ENCODE data around the gene KLHL25. TPM values are rescaled to one million over a fixed set of nuclear protein-coding genes. Genes with fewer than 3 reads are reported as not detected.
"Not testable (repeated sequence)": the region's sequence is repeated elsewhere in the genome, so short reads cannot be mapped to it uniquely, and the experiment has no call there.

The KLHL25 gene
- total RNA-seq, 1 experiment from 2014 or later = 4.6 TPM

DNA sequence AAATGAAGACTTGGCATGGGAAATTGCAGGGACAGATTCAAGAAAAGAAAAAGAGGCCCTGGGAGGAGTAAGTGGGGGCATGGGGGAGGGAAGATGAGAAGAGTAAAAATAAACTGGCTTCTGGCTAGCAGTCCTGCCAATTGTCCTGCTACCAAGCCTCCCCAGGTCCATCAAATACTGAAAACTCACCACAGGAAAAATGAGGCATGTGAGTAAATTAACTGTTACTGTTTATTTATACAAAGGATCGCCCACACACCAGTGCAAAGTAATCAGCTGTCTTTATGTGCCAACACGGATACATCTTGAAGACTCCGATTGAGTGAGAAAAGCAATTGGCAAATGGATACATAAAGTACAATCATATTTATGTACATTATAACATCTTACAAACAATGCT, 10.7 kb upstream of the KLHL25 start:
- no peak for DNase-seq (ENCODE audit: low read depth)

DNA sequence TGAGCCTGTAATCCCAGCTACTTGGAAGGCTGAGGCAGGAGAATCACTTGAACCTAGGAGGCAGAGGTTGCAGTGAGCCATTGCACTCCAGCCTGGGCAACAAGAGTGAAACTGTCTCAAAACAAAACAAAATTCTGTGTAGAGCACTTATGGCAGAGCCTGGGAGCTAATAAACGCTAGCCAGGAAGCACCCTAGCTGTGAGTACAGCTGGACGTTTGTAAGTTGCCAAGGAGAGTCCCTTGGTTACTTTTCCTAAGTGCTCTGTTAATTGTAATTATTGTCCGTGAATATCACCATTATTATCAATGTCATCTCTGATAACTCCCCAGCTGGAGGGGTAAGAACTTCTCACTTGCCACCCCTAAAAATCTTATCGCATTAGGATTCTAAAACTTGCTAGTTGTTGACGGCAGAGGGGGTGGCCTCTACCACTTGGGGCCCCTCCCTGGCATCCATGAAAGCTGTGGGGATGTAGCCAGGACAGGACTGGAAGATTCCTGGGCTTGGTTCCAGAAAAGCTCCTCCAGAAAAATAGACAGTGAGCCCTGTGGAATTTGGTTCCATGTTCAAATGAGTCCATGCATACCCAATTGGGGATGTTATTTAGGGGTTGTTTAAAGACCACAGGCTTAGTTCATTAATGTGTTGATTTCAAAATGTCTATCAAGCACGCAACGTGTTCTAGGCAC, 9.9 kb upstream of the KLHL25 start:
- DNase-seq (ENCODE audit: low read depth) = no peak

DNA sequence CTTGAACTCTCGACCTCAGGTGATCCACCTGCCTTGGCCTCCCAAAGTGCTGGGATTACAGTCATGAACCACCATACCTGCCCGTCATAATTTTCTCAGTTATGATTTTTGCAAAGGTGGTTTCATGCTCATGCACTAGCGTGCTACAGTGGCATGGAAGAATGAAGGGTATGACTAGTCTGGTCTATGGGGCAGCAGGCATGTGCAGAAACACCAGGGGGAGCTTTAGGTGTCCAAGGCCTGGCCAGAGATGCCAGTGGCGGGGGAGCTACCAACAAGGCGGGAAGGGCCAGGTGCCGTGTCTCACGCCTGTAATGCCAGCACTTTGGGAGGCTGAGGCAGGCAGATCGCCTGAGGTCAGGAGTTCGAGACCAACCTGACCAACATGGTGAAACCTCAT, 7.9 kb upstream of the KLHL25 start:
- not testable (repeated sequence) for DNase-seq (ENCODE audit: low read depth)

DNA sequence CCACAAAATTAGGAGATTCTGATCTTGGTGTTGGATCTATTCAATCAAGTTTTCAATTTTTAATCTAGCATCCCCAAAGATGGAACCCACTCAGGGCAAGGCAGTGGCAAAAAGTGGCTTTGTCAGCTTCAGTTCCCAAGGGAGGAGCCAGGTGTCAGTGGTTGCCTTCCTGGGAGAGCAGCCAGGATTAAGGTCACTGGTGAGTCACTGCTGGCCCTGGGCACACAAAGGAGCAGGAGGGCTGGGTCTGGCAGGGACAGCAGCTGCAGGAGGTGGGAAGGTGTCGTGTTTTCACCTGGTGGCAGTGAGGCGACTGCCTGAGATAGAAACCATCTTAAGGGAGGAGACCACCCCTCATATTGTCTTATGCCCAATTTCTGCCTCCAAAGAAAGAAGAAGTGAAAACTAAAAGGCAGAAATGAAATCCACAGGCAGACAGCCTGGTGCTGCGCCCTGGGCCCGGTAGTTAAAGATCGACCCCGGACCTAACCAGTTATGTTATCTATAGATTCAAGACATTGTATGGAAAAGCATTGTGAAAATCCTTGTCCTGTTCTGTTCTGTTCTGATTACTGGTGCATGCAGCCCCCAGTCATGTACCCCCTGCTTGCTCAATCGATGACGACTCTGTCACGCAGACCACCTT, 5.9 kb upstream of the KLHL25 start:
- peak; percentile 77 for DNase-seq (ENCODE audit: low read depth)

DNA sequence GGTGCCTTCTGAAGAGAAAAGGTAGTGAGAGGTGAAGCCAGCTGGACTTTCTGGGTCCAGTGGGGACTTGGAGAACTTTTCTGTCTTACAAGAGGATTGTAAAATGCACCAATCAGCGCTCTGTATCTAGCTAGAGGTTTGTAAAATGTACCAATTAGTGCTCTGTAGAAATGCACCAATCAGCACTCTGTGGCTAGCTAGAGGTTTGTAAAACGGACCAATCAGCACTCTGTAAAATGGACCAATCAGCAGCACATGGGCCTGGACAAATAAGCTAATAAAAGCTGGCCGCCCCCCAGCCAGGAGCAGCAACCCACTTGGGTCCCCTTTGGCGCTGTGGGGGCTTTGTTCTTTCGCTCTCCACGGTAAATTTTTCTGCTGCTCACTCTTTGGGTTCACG, 1.6 kb upstream of the KLHL25 start:
- DNase-seq (ENCODE audit: low read depth) = not testable (repeated sequence)

DNA sequence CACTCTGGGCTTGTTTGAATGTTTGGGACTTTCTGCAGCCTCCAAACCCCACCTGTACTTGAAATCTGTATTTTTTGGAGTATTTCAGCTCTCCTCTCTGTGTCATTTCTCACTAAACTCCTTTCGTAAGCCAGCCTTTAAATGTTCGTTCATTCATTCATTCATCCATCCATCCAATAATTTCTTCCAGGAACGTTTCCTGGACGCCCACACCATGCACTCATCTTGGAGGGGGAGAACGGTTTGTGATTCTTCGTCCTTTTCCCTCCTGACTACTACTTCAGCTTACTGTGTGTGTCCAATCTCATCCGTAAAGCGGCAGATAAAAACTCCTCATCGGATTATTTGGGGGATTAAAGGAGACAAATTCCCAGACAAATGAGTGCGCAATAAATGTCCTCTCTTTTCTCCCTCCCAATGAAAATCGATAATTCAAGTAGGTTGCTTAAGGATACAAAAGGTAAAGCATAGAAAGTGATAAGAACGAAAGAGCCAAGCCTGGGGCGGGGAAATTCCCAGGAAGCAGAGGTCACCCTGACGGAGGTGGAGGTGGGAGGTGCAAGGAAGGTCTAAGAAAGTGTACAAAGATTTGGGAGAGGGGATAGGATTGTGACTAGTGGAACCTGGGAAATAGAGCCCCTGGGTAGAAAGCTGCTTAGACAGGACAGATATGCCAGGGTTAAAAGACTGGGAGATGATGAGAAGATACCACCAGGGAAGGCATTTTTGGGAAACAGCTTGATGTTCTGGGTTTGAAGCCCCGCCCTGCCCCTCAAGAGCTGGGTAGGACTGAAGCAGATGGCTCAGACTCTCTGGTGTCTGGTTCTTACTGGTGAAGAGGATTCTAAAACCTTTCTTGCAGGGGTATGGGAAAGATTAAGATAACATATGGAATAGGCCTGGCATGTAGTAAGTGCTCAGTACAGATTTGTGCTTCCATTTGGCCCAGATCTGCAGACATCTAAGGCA, 896 bp upstream of the KLHL25 start:
- DNase-seq (ENCODE audit: low read depth) = peak; percentile 16

DNA sequence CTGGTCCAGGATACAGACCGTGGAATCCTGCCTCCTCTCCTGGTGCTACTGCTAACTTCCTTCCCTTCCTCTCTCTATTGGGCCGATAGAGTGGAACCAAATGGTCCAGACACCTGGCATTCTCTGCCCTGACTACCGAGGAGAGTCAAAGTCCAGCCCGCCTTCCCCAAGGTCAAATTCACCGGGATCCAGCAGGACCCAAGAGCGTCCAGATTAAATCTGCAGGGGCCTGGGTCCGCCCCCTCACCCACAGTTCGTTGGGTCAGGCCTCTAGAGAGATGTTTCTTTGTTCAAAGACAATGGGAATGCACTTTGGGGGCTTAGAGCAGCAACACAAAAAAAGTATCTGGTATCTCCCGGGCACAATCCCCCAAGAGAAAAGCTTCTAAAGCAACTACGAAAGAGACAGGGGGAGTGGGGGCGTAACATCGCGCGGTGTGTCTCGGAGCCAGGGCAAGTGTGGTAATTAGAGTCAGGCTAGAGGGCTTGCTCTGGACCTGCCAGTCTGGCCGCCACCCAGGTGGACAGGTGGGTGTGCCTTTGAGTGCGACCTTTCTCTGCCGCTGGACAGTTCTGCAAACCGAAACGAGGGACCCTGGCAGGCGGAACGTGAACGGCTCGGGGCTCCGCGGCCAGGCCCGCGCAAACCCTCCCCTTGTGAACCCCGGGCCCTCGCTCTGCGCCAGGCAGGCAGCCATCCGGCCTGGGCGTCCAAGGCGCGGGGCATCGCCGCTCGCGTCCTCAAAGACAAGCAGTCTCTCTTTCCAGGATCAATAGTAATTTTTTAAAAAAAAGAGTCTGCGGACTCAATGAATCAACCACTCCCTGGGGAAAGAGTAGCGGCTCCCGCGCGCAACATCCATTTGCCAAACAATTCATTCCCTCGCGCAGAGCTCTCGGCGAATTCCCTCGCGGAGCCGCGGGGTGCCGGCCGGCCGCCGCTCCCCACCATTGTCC, 806 bp downstream of the KLHL25 start:
- DNase-seq (ENCODE audit: low read depth) = peak; percentile 24

DNA sequence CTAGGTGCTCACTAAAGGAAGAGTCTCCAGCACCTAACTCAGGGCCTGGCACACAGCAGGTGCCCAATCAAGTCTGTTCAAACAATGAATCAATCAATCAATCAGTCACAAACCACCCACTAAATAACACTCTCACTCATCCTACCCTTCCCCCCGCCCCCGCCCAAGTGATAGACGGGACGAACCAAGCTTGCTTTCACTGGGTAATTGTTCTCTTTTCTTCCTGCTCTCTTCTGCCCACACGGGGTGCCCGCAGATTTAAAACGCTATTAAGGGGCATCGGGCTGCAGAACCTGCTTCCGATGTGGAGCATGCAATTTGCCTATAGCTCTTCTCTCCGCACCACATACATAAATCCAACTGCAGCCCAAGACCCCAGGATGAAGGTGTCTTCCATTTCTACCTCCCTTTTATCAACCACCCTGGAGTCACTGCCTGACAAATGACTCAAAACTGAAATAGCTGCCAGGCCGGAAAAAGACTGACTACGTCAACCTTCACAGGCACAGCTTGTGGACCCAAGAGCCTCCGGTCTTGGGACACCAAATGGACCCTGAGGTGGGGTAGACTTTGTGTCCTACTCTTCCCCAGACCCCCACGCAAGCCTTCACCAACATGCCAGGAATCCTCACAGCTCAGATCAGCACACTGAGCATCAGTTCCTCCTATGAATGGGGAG, 1.7 kb downstream of the KLHL25 start:
- peak; percentile 17 for DNase-seq (ENCODE audit: low read depth)

DNA sequence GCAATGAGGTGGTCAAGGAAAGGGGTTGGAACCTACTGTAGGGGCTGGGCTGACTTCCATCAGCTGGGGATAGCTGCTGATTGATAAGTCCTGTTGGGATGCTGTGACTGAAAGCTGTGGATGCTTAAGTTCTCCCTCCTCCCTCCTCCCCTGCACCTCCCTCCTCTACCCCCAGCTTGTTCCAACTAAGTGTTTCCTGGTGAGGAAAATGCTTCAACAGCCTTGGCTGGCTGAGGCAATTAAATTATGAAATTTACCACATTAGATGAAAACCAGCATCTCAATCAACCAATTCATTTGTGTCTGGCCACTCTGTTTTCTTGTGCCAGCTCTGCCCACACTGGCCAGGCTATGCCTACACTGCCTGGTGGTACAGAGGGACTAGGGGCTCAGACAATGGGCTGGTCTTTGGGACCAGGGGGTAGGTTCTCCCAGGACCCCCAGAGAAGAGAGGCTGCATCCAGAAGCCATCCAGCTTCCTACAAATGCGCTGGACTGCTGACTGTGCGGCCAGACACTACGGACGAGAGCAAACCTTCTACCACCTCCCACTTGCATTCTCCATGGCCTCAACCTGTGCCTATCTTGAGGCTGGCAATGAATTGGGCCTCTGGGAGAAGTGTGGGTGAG, 2.5 kb downstream of the KLHL25 start:
- no peak for DNase-seq (ENCODE audit: low read depth)

DNA sequence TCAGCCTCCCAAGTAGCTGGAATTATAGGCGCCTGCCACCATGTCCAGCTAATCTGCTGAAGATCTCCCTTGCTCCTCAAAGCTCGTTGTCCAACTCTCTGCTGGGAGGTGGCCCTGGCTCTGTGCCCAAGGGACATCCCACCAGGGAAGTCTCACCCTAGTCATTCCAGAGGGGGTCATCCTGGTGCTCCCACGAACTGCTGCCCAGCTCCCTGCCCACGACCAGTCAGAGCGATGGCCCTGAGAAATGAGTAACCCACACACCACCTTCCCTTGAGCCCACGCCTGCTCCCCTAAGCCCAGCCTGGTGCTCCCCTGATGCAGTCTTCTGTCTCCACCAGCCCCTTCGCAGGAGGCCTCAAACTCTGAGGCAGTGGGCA, 5.2 kb downstream of the KLHL25 start:
- DNase-seq (ENCODE audit: low read depth) = no peak

DNA sequence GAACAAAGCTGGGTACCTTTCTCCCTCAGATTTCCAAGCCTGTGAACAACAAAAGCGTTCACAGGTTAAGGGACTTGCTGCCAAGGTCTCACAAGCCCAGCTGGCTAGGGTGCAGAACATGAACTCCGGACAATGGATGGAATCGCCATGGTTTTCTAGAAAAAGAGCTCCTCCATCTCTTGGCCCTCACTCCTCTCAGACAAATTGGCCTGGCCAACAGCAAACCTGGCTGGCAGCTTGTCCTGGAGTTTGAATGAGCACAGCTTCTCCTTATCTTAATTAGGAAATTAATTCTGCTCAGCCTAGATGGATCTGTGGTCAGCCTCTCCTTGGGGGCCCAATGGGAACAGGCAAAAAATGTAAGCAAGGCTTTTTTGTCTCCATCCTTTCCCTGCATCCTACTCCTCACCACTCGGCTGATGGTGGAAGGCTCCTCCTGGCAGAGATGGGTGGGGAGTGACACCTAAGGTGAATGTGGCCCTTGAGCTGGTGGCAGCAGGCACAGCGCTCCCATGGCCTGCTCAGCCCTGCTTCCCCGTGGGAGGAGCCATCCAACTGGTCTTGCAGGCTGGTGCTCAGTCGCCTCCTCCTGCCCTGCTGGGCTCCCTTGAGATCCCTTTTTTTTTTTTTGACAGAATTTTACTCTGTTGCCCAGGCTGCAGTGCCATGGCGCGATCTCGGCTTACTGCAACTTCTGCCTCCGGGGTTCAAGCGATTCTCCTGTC, 5.8 kb downstream of the KLHL25 start:
- no peak for DNase-seq (ENCODE audit: low read depth)

DNA sequence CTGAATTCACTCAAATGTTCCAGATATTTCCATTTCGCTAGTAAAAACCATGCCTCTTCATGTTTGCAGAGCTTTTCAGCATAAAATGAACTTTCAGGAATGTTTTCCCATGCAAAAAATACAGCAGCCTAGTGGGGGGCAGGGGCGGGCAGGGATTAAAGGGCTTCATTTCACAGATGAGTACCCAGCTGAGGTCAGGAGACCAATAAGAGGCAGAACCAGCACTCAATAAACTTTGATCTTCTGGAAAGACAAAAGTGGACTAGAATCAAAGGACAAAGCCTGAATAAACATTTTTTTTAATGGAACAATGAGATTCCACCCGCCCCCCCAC, 8.0 kb downstream of the KLHL25 start:
- DNase-seq (ENCODE audit: low read depth) = no peak

DNA sequence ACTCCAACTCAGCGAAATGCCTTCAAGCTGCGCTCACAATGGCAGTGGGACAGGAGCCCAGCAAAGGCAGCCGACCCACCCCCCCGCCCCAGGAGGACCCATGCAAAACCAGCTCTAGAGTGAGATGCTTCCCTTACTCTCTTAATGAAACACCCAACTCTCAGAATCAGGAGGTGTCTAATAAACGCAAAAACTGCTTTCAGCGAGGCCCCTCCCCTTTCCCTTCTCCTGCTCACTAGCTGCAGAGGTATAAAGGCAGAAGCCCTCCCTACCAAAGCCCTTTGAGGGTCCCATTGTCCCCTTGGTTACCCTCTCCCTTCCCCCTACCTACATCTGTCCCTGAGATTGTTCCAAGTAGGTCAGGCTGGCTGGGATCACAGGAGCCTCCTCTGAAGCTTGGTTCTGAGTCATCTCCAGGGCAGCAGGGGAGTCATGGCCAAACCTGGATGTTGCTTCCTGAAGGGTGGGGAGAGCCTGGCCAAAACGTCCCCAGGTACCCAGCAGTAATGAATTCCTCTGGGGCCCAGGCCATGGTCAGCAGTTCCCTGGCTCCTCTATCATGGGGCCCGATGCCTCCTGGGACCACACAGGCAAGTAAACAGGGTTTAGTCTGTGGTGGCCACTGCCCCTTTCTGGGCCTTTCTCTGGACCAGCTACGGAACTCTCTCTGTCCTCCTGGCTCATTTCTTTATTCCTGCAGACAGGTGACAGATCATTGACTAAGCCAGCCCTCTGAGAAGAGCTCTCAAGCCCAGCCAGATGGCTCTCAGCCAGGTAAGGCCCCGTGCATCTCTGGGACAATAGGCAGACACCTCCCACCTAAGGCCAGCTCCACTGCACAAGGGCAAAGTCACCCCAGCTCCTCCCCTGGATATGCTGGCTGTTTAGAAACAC, 8.6 kb downstream of the KLHL25 start:
- peak; percentile 71 for DNase-seq (ENCODE audit: low read depth)

DNA sequence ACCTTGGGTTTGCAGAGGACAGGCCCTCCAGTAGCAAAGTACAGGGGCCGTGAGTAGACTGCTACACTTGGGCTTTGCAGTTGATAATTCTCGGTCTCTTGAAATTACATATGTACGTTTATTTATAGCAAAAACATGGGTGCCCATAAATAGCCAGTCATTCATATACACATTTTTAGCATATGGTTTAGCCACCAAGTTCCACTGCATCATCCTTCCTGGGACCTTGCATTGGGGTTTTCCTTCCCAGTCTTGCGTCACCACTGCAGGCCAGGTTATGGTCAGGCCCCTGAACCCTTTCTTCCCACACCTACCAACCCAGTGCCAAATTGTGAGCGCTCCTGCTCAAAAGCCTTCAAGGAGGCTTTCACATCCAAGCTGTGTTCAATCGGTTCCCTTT, 12.7 kb downstream of the KLHL25 start:
- DNase-seq (ENCODE audit: low read depth) = no peak

DNA sequence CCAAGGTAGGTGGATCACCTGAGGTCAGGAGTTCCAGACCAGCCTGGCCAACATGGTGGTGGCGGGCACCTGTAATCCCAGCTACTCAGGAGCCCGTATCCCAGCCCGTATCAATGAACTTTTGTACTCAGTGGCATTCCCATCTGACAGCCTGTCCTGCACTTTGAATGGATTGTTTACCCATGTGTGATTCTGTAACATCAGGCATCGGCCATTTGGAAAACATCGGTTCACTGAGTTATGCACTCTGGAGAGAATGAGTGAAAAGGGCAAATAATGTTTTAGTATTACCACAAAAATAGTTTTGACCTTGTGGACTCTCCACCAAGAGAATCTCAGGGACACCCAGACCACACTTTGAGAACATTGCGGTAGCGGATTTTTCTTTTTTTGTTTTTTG, 13.6 kb downstream of the KLHL25 start:
- no peak for DNase-seq (ENCODE audit: low read depth)

DNA sequence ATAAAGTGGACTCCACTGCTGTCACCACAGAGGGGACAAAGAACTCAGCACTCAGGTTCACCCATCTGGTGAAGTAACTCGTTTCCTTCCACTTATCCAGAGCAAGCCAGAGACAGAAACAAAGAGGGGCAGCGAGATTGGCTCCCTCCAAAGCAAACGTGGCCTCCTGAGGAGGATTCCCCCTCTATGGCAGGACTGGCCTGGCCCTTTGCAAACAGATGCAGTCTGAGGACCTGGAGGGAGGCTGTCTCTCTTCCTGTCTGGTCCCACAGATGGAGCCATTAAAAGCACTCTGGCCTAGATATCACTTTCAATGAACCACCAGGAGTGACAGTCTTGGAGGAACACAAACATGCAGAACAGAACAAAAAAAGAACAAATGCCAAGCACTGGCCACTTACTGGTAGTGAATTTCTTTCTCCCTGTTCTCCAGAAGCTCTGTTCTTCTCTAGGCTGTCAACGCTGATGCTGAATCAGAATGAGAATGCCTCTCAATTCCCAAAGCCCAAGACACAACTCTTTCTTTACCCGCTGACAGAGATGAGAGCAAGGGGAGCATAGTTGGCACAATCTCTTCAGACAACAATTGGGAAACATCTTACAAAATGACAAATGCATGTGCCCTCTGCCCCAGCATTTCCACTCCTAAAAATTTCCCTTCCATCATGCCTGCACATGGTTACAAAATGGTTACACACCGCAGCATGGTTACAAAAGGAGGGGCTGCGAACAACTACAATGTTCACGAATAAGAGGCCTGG, 14.3 kb downstream of the KLHL25 start:
- no peak for DNase-seq (ENCODE audit: low read depth)

DNA sequence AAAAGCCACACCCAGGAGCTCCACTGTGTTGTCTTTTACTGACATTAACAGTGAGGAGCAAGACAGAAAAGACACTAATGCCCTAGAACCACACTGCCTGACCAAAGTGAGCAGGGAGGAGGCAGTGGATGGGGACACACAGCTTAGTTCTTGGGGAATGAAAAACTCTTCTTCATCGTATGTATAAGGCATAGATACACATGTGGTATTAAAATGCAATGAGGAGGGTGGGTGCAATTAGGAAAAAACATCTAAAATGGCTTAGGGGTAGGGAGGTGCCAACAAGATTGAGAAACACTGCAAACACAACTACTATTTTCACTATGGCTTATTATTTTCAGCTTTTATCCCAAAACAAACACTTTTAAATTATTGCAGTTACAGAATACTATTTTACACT, 15.5 kb downstream of the KLHL25 start:
- no peak for DNase-seq (ENCODE audit: low read depth)

All from HT1080 (cell line).